LoVo (cell line): ENCODE data around the gene S100A2.
"Not testable (repeated sequence)": the region's sequence is repeated elsewhere in the genome, so short reads cannot be mapped to it uniquely, and the experiment has no call there.

Experiments
- DNase-seq: peaks from one replicate; pipeline ENCODE4 v3.0.0-alpha.2; 2016; ENCODE audit warnings: low spot score

S100A2 gene

DNA sequence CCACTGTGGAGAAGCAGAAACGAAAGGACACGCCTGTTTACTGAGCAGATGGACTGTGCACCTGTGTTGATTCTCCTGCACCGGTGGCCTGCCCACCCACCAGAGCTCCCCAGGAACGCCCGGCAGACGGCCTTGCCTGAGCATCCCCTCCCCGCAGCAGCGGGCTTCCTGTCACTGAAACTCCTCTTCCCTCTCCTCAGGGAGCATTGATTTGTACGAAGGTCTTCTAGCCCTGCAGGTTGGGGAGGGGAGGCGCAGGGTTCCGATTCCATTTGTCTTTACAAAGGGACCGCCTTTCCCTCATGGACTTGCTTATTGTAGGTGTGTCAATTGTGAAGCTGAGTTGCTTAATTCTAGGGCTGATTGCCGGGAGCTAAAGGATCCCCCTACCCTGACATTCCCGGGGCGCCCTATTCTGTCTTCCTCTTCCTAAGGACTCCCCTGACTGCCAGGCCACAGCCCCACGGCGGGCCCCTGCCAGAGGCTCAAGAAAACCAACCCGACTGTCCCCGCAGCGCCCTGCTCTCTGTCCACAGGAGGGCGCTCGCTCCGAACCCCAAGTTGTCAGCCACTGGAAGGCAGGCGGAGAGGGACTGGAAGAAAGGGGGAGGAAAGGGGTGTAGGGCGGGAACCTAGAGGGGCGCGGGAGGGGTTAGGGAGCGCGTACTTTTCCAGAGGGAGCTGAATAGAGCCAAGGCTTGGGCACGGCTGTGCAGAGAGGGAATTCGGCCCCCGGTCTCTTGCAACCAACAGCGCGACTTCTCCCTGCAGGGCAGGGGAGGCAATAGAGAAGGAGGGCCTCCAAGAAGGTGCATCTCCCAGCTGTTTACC, 32.7 kb downstream of the S100A2 start:
- peak; percentile 60 for DNase-seq

DNA sequence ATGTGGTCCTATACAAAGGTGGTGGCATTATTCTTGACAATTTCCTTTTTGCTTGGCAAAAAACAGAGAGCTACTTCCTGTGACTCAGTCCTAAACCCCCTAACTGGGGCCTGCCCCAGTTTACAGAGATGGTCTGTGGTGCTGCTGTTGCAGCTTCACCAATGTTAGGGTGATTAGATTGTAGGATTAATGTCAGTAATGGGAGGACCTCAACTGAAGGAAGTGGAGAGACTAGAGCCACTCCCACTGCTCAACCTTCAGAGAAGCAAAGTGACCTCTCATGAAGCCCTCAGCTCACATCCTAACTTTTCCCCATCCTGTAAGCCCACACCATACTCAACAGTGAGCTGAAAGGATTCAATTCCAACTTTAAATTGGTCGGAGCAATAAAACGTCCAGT, 33.5 kb downstream of the S100A2 start:
- no peak for DNase-seq

DNA sequence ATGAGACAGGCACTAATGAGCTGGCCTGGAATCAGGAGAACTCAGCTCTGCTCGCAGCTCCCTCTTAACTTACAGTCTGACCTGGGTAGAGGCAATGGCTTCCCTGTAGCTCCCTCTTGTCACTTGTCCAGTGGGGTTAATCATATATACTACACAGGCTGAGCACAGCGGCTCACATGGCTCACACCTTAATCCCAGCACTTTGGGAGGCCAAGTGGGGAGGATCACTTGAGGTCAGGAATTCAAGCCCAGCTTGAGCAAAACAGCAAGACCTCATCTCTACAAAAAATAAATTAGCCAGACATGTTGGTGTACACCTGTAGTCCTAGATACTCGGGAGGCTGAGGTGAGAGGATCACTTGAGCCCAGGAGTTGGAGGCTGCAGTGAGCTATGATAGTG, 34.0 kb downstream of the S100A2 start:
- no peak for DNase-seq

DNA sequence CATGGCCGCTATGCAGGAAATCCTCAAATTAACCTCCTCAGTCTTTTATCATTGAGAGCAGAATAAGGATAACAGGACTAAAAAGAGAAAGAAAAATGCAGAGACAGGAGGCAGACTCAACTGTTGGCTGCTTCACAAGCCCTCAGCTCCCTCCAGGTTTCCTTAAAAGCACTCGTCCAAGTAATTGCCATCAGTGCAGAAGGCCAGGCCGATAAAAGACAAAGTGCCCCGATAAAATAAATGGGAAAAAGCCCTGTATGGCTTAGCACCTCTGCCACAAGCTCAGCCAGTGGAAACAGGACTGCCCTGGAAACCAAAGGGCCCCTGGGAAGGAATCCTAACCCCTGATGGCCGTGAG, 38.0 kb downstream of the S100A2 start:
- no peak for DNase-seq

DNA sequence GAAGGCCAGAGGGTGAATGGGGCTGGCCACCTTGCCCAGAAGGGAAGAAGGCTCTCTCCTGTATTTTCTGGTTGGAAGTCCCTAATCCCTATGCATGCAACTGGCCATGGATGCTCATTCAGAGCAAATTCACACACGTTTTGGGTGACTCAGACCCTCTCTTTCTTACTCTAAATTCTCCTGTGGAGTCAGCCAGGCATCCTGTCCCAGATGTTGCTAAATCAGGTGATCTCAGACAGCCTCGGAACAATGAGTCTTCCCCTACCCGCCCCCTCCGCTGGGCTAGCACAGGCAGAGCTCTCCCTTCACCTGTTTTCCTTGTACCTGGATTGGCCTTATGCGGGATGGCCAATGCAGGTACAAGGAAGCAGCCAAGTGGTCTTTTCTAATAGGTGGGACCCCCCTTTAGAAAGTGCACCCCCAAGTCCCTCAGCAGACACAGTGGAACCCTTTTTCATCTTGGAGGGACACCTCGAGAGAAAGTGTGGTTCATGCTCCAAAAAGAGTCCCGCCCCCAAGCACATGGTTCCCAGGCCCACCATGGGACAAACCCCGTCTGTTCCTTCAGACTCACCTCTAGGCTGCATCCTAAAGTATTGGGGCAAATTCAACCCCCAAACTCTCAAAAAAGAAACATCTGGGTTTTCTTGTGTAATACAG, 38.5 kb downstream of the S100A2 start:
- DNase-seq = no peak

DNA sequence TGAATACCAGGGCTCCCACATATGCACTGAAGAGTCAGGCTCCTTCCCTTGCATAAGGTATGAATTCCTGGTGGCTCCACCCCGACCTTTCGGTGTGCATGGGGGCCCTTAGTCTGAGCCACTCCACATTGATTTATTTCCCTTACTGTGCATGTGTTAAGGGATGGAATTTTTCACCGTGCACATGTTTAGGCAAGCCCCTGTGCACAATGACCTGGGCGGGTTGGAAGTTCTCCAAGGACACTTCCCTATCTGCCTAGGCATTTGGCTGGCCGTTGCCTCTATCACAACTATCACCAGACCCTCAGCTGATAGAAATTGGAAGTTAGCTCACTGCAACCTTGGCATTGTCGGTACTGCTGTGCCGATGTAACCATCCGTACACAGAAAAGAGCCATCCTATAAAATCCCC, 39.5 kb downstream of the S100A2 start:
- DNase-seq = peak; percentile 57

DNA sequence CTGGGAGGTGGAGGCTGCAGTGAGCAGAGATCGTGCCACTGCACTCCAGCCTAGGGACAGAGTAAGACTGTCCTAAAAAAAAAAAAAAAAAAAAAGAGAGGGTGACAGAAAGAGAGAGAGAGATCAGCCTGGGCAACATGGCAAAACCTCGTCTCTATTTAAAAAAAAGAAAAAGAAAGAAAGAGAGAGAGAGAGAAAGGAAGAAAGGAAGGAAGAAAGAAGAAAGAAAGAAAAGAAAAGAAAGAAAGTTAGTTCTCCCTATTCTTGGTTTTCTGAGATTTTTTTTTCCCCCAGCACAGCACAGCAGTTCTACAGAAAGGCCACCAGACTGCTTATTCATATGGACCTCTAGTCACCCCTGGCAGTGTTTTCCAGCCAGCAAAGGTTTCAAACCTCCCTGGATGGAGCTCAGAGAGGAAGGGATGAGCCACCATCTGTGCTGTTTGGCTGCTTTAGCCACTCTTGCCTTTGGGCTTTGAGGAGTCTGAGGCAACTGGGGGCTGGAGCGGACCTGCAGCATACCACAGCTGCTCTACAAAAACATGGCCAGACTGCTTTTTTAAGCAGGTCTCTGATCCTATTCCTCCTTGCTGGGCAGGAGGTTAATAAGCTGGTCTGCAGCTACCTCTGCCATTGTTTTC, 40.4 kb downstream of the S100A2 start:
- no peak for DNase-seq

DNA sequence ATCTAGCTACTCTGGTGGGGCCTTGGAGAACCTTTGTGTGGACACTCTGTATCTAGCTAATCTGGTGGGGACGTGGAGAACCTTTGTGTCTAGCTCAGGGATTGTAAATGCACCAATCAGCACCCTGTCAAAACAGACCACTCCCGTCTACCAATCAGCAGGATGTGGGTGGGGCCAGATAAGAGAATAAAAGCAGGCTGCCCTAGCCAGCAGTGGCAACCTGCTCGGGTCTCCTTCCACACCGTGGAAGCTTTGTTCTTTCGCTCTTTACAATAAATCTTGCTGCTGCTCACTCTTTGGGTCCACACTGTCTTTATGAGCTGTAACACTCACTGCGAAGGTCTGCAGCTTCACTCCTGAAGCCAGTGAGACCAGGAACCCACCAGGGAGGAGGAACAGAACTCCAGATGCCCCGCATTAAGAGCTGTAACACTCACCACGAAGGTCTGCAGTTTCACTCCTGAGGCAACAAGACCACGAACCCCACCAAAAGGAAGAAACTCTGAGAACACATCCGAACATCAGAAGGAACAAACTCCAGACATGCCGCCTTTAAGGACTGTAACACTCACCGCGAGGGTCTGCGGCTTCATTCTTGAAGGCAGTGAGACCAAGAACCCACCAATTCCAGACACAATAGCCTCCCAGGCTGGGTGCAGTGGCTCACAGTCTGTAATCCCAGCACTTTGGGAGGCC, 43.1 kb downstream of the S100A2 start:
- DNase-seq = not testable (repeated sequence)

DNA sequence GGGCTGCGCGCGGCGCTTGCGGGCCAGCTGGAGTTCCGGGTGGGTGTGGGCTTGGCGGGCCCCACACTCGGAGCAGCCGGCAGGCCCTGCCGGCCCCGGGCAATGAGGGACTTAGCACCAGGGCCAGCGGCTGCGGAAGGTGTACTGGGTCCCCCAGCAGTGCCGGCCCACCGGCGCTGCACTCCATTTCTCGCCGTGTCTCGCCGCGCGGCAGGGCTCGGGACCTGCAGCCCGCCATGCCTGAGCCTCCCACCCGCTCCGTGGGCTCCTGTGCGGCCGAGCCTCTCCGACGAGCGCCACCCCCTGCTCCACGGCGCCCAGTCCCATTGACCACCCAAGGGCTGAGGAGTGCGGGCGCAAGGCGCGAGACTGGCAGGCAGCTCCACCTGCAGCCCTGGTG, 43.8 kb downstream of the S100A2 start:
- DNase-seq = not testable (repeated sequence)

DNA sequence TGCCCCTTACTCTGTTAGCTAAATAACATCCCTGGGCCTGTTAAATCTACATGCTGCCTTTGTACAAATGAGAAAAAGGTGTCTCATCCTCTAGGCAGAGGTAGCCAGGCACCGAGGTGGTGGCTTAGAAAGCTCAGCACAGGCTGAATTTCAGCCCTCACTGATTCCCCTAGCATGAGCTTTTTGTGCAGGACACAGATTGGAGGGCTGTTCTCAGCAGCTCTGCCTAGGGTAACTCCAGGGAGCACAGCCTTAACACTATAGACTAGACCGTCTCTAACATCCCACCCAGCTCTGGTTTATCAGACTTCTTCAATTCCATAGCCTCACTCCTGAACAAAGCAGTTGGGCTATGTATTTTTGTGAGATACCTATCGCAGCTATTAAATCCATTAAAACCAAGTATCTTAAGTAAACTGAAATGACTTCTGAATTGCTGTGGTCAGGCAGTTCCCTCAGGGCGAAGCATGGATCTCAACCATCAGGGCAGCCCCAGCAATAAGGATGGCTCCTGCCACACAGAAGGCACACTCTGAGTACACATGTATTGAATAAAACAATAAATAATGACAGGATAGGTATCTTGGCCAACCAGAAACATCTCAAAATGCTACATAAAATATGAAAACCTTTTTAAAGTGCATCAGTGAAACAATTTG, 44.7 kb downstream of the S100A2 start:
- DNase-seq = no peak

DNA sequence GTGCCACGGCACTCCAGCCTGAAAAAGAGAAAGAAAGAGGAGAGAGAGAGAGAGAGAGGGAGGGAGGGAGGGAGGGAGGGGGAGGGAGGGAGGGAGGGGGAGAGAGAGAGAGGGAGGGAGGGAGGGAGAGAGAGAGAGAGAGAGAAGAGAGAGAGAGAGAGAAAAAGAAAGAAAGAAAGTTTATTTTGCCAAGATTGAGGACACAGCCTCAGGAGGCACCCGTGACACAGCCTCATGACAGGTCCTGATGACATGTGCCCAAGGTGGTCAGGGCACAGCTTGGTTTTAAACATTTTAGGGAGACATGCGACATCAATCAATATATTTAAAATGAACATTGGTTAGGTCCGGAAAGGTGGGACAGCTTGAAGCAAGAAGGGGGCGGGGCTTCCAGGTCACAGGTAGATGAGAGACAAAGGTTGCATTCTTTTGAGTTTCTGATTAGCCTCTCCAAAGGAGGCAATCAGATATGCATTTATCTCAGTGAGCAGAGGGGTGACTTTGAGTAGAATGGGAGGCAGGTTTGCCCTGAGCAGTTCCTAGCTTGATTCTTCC, 45.4 kb downstream of the S100A2 start:
- peak; percentile 46 for DNase-seq

DNA sequence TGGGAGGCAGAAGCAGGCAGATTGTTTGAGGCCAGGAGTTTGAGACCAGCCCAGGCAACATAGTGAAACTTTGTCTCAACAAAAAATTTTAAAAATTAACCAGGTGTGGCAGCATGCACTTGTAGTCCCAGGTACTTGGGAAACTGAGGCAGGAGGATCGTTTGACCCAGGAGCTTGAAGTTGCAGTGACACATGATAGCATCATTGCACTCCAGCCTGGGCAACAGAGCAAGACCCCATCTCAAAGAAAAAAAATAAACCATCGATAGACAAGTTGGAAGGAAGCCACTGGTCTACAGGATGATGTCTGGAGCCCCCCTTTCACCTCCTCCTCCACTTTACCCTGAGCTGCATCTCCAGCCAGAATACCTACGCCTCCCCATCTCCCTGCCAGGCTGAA, 46.4 kb downstream of the S100A2 start:
- DNase-seq = no peak

DNA sequence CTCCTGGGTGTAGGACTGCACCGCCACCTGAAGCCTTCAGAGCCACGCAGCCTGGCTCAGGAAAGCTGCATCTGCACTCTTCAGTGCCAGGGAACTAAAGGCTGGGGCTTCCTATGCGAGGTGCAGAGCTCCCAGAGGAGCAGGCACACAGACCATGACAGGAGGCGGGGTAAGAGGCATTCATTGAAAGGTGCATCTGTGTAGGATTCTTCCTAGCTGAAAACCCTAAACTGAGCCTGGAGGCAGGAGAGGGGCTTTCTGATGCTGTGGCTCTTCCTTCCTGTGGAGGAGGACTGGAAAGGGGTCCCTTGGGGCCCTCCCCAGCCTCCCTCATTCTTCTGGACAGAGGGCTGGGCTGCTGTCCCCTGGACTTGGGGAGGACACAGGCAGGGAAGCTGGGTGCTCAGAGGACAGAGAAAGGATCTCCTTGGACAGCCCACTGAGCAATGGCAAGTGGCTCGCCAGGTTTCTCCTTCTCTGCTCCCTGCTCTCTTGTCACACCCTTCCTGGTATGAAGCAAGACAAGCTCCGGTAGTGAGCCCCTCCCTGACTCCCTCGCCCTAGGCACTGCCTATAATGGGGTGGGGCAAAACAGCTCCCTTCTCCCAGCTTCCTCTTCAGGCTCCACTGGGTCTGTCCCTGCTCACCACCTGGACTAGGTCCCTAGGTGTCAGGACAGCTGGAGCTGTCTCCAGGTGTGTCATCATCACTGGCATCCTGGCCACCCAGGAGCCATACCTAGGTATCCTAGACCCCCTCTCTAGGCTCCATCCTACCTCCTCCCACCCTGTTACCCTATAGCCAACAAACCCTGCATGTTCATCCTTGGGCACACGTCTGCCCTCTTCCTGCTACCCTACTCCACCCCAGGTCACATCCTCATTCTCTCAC, 49.9 kb downstream of the S100A2 start:
- peak; percentile 93 for DNase-seq

DNA sequence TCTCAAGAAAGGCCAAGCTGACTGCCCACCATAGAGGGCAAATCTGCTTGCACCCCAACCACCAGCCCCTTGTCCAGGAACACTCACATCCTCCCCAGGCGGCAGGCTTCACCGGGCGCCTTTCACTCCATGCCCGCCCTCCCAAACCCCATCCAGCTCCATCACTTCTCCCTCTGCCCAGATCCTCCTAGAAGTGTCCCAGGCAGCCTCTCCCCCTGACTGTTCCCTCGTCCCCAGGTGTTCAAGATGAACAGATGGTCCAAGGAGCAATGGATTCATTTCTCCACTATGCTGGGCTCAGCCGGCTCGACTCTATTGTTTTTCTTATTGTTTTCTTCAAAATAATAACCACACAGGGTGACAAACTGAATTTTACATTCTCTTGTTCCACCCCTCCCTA, 52.0 kb downstream of the S100A2 start:
- DNase-seq = no peak

DNA sequence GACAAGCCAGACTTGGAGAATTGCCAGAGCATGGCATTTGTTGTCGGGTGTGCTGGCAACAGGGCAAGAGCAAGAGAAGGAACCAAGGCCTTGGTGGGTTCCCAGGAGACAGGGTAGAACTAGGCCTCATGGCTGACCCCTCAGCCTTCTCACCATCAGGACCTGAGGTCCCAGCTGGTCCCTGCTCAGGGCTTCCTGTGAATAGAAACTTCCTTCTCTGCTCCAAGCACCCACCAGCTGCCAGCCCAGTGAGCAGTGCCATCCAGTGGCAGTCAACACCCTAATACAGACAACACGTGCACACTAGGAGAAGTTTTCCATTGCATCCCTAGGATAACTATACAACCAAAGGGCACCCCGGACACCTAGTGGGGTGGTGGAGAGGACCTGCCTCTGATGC, 52.6 kb downstream of the S100A2 start:
- no peak for DNase-seq
